GM19240 (cell line): Measurements from ENCODE around the gene RHOT2.
A peak's percentile ranks its signal among the peaks of the same experiment; 100 is the strongest.

Experiments used
- DNase-seq: peaks from one replicate; pipeline ENCODE4 v3.0.0; 2011; ENCODE audit warnings: low spot score; ENCODE audit not compliant: insufficient read length

The RHOT2 gene

GRCh38 chr16:647173-647902 lies 20.6 kb upstream of the RHOT2 start:
- DNase-seq = no peak

- peak; percentile 76 for DNase-seq
Observed at GRCh38 chr16:648071-648780, 19.7 kb upstream of the RHOT2 start.

GRCh38 chr16:648781-649589 lies 18.9 kb upstream of the RHOT2 start, which contains the start of gene WDR90:
Gene WDR90, plus strand, starts transcription at chr16:649365. Its CDS starts 52 bp downstream, at chr16:649417.
- DNase-seq = peak; percentile 100

DNA sequence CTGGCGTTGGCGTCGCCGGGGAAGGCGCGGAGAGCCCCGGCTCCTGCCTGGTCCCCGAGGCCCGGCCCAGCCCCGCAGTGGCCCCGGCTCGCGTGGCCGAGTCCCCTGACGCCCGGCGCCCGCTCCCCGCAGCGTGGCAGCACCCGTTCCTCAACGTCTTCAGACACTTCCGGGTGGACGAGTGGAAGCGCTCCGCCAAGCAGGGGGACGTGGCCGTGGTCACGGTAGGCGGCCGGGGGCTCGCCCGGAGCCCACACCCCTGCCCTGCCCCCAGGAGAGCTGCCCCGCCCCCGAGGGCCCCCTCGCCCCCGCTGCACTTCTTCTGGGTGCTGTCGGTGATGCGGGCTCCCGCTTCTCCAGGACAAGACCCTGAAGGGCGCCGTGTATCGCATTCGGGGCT lies 18.3 kb upstream of the RHOT2 start:
- no peak for DNase-seq

GRCh38 chr16:651844-652243 lies 16.1 kb upstream of the RHOT2 start:
- DNase-seq = no peak

DNA sequence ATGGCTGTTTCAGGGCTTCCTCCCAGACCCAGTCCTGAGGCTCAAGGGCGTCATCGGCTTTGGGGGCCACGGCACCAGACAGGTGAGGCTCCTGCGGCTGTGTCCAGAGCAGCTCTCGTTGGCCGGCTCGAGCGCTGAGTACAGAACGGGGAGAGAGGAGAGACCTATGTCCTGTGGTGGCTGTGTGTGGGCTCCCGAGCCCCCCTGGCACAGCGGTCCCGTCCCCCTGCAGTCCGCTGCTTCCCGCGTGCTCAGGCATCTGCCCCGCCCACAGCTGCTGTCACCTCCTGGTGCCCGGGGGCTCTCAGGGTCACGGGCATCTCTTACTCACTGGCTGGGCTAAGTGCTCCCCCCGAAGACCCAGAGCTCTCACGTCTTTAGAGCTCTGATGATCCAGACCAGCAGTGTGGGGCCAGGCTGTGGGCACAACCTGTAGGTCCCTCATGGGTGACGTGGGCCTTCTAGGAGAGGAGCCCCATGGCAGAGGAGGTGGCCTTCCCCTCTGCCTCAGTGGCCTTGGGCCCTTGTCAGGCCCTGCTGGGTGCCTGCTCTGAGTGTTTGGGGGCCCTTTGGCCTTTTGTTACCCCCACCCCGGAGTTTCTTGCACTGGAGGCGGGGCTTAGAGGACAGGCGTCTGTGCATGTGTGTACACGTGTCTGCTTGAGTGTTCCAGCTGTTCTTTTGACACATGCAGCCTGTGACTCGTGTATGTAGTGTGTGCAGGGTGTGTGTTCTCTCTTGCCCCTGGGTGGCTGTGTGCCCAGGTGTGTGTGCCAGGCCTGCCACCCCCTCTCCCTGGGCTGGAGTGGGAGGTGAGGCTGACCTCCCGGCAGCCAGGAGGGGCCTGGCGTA lies 15.3 kb upstream of the RHOT2 start:
- no peak for DNase-seq

GRCh38 chr16:654034-654433 lies 13.9 kb upstream of the RHOT2 start:
- DNase-seq = no peak

DNA sequence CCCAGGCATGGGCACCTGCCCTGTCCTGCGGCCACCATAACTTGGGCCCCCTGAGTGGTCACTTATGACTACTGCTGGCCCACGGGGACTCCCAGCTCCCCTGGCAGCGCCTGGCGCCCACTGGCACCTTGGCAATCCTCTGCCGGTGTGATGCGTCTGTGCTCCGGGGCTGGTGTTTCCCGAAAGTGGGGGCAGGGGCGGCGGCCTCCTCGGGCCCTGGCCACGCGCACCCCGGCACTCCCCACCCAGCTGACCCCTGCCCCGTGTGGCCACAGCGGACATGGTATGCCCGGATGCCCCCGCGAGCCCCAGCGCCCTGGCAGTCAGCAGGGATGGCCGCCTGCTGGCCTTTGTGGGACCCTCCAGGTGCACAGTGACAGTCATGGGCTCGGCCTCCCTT lies 10.4 kb upstream of the RHOT2 start:
- DNase-seq = no peak

GRCh38 chr16:658679-659571 lies 9.0 kb upstream of the RHOT2 start:
- DNase-seq = no peak

GRCh38 chr16:659618-660017 lies 8.3 kb upstream of the RHOT2 start:
- DNase-seq = no peak

GRCh38 chr16:660132-660458 lies 7.8 kb upstream of the RHOT2 start:
- DNase-seq = no peak

- DNase-seq = peak; percentile 89
Observed at GRCh38 chr16:660459-661183, 7.3 kb upstream of the RHOT2 start.

DNA sequence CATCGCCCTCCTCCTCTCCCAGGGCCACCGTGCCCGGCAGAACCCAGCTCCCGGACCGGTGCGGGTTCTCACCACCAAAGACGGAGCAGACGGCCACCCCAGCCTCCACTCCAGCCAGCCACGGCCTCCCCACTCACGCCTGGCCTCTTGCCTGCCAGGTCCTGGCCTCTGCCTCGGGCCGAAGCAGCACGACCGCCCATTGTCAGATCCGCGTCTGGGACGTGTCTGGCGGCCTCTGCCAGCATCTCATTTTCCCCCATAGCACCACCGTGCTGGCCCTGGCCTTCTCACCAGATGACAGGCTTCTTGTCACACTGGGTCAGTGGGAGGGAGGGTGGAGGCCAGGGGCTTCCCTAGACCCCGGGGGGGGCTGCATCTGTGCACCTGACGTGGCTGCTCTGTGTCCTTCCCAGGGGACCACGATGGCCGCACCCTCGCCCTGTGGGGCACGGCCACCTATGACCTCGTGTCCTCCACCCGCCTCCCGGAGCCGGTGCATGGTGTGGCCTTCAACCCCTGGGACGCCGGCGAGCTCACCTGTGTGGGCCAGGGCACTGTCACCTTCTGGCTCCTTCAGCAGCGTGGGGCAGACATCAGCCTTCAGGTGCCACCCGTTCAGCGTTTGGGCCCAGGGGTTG lies 6.6 kb upstream of the RHOT2 start:
- DNase-seq = no peak

- DNase-seq = no peak
Observed at GRCh38 chr16:662095-662494, 5.8 kb upstream of the RHOT2 start.

- DNase-seq = no peak
Observed at GRCh38 chr16:662597-662996, 5.3 kb upstream of the RHOT2 start.

DNA sequence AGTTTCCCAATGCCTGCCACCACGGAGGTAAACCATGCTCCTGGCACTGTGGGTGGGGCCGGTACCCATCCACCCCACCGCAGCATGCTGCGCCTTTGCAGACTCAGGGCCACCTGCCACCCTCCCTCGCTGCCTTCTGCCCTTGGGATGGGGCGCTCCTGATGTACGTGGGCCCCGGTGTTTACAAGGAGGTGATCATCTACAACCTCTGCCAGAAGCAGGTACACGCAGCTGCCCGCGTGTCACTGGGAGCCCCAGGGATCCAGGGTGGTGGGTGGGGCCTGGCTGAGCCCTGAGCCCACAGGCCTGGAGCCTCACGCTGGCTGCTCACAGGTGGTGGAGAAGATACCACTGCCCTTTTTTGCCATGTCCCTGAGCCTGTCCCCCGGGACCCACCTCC lies 1.4 kb upstream of the RHOT2 start:
- no peak for DNase-seq

- DNase-seq = no peak
Observed at GRCh38 chr16:667113-667779, 686 bp upstream of the RHOT2 start.

GRCh38 chr16:668519-669171 lies 713 bp downstream of the RHOT2 start:
- DNase-seq = no peak
